Fibroblast of the aortic adventitia (primary cell): ENCODE measurements around the gene SCN8A. TPM values are rescaled to one million over a fixed set of nuclear protein-coding genes. Genes with fewer than 3 reads are reported as not detected.

Experiments
- DNase-seq: peaks from one replicate; pipeline ENCODE4 v3.0.0-alpha.2; 2010; ENCODE audit warnings: low read depth
- H3K4me3 ChIP-seq: 2 replicates; pipeline ENCODE4 v1.5.1; 2011; ENCODE audit warnings: low read depth, mild to moderate bottlenecking, control low read depth, low read length, moderate library complexity
- CTCF ChIP-seq: IDR thresholded peaks from 2 replicates; pipeline ENCODE4 v1.5.1; 2011; ENCODE audit warnings: mild to moderate bottlenecking, low read length, control low read depth, inconsistent platforms; ENCODE audit not compliant: insufficient read depth
- total RNA-seq: library from RNA; depleted of rRNA; stranded (reverse); fragments of >200 nt; gene quantifications from 2 replicates; pipeline ENCODE4 v1.2.3, GENCODE V29; 2012; ENCODE audit warnings: low replicate concordance

Gene SCN8A
- total RNA-seq, 1 donor = 7.9 TPM

- DNase-seq = no peak
- H3K4me3 ChIP-seq = peak overlapping the region; percentile 46
- TF ChIP-seq CTCF = no peak
These were observed 256.0 kb downstream of the SCN8A start for GRCh38 chr12:51846911-51847642.

- H3K4me3 ChIP-seq = no peak overlapping the region
- no peak for DNase-seq
- TF ChIP-seq CTCF = no peak
These were observed 256.8 kb downstream of the SCN8A start for GRCh38 chr12:51847643-51848325.

GRCh38 chr12:51848326-51848727, 257.3 kb downstream of the SCN8A start, which contains the start of gene FIGNL2:
Gene FIGNL2, minus strand, starts transcription at chr12:51848718. Its CDS starts 26,305 bp downstream, at chr12:51822413.
- DNase-seq = no peak
- no peak for TF ChIP-seq CTCF
- H3K4me3 ChIP-seq = no peak within 1 kb of the TSS

- DNase-seq = no peak
- no peak overlapping the region for H3K4me3 ChIP-seq
- TF ChIP-seq CTCF = no peak
These were observed 258.1 kb downstream of the SCN8A start for GRCh38 chr12:51848841-51849735.

- no peak for DNase-seq
These were observed 259.3 kb downstream of the SCN8A start for GRCh38 chr12:51850081-51850964.

More at GRCh38 chr12:51850081-51850964, 259.3 kb downstream of the SCN8A start:
- no peak for TF ChIP-seq CTCF
- no peak overlapping the region for H3K4me3 ChIP-seq
